Measurements from ENCODE around the gene CENPN.

The CENPN gene

DNA sequence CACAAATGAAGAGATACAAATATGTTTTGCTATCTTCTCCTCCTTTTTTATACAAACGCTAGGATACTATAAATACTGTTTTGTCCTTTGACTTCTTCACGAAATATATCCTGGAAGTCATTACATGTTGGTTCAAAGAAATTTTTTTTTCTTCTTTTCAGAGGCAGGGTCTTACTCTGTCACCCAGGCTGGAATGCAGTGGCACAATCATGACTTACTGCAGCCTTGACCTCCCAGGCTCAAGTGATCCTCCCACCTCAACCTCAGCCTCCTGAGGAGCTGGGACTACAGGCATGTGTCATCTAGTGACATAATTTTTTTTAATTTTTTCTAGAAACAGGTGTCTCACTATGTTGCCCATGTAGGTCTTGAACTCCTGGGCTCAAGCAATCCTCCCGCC is 16.4 kb upstream of the CENPN start:
- DNase-seq = no peak
- intact Hi-C loops (cut with DNase I) = no loop called here

DNA sequence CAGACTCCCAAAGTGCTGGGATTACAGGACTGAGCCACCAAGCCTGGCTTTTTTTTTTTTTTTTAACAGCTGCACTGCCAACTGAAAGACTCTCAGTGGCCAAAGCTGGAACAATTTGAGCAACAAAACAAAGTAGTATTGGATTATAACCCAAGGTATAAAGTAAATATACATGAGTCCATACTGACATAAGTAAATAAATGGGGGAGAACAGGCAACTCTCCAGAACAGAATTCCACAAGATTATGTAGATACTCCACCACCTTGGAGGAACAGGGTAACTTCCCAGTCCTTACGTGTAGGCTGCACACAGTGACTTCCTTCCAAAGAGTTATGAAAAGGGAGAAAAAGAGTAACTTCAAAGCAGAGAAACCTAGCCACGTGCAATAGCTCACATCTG is 16.0 kb upstream of the CENPN start:
- intact Hi-C loops (cut with DNase I) = no loop called here

DNA sequence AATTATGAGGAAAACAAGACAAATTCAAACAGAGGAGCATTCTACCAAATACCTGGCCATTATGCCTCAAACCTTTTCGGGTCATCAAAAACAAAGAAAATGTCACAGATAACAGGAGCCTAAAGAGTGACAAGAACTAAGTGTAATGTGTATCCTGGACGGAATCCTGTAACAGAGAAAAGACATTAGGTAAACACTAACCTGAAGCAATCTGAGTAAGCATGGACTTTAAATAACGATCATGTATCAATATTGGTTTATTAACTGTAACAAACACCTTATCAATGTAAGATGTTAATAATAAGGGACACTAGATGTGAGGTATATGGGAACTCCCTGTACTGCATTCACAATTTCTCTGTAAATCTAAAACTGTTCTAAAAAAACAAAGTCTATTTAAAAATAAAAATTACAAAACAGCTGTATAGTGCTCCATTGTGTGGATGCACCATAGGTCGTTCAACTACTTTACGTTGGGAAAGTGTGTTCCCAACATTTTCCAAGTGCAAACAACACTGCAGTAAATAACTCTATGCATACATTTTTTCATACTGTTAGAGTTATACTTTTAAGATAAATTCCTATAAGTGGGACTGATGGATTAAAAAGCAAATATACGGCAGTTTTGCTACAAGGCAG is 15.1 kb upstream of the CENPN start:
- intact Hi-C loops (cut with DNase I) = no loop called here
- no peak for DNase-seq

More for the DNA sequence above, 16.0 kb upstream of the CENPN start:
- DNase-seq = no peak

DNA sequence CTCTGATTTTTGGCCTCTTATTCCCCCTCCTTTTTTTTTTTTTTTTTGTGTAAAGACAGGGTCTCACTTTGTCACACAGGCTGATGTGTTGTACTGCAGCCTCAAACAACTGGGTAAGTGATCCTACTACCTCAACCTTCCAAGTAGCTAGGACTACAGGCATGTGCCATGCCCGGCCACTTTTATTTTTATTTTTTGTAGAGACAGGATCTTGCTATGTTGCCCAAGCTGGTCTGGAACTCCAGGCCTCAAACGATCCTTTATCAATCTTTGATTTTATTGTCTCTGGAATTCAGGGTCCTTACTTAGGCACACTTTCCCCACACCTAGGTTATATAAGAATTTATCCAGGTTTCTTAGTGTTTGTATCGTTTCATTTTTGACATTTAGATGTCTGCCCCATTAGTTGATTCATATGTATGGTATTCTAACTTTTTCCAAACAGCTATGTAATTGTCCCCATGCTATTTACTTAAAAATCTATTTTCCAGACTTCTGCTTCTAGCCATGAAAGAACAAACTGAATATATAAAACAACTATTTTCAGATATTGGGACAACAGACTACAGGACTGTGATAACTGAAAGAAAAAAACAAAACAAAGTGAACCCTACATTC is 14.2 kb upstream of the CENPN start:
- no peak for DNase-seq
- intact Hi-C loops (cut with DNase I) = no loop called here

DNA sequence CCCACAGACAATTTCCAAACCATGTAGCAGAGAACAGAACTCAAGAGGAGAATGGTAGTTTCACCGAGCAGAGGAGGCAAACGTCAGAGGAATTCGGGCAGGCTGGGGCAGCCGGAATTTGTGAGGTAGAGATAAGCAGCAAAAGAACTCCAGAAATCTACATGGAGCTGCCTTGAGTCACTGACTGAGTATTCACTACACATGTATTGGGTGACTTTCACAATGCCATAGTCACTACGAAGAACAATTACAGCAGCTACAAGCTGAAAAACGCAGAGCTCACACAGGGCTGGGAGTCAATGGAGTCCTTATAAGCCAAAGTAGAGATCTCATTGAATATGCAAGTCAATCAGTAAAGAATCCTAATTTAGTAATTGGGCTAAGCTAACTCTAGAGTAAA is 13.7 kb upstream of the CENPN start:
- DNase-seq = peak in 3 of 42 donors; percentile 27 to 52 (median 39)
- intact Hi-C loops (cut with DNase I) = no loop called here

DNA sequence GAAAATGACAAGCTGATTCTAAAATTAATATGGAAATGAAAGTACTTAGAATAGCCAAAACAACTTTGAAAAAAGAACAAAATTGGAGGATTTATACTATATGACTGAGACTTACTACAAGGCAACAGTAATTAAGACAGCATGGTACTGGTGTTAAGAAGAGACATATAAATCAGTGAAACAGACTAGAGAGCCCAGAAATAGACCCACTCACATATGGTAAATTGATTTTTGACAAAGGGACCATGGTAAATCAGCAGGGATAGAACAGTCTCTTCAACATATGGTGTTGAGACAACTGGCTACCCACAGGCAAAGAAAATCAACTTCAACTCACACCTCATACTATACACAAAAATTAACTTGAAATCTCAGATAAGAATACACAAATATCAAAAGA is 13.2 kb upstream of the CENPN start:
- no peak for DNase-seq
- intact Hi-C loops (cut with DNase I) = no loop called here

DNA sequence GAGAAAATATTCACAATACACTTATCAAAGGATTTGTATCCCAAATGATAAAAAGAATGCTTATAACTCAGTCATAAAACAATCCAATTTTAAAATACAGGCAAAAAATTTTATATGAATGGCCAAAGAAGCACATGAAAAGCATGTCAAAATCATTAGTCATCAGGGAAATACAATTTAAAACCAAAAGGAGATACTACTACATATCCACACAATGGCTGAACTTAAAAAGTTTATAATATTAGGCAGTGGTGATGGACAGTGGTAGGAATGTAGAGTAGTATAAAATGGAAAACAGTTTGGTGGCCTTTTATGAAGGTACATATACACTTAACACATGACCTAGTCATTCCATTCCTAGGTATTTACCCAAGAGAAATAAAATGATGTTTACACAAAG is 12.6 kb upstream of the CENPN start:
- intact Hi-C loops (cut with DNase I) = no loop called here
- DNase-seq = no peak

DNA sequence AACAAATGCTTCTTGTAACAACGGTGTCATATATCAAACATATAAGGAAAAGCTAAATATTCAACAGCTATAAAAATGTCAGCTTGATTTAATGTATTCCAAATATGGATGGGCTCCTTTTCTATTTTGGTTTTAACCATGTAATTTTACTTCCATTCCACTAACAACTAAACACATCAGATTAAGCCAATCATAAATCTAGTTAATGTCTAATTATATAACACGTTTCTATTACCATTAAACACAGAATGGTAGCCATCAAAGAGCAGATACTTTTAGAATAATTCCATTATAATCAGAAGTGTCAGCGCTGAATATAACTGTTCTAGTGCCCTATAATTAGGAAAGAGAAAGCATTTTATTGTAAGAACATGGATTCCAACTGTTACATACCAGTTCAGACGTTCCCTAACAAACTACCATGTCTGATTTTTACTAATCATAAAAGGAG is 10.3 kb upstream of the CENPN start:
- DNase-seq = no peak
- intact Hi-C loops (cut with DNase I) = no loop called here

DNA sequence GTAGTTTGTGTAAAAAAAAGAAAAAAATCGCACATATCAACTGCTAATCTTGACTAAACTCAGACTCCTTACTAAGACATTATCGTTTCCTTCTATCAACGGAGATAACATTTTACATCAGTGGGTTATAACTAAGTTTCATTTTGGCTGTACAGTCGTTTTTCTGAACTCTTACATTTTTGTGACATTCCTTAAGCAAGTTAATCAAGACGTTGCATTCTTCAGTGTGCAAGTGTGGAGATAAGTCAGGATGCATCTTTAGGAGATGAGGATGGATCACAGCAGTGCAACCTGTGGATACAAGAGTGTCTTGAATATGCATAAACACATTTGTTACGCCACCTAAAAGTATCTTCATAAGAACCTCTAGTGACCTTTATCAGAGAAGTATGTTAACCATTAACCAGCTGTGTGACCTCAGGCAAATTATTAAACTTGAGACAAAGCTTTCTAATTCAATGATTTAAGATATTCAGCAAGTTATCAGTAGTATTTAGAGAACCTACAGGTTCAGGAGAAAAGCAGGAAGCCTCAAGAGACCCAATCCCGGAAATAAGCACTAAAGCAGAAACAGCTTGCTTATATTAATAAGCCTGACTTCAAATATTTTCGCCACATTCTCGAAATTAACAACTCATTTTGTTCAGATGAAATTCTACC is 9.7 kb upstream of the CENPN start:
- intact Hi-C loops (cut with DNase I) = no loop called here
- DNase-seq = no peak

DNA sequence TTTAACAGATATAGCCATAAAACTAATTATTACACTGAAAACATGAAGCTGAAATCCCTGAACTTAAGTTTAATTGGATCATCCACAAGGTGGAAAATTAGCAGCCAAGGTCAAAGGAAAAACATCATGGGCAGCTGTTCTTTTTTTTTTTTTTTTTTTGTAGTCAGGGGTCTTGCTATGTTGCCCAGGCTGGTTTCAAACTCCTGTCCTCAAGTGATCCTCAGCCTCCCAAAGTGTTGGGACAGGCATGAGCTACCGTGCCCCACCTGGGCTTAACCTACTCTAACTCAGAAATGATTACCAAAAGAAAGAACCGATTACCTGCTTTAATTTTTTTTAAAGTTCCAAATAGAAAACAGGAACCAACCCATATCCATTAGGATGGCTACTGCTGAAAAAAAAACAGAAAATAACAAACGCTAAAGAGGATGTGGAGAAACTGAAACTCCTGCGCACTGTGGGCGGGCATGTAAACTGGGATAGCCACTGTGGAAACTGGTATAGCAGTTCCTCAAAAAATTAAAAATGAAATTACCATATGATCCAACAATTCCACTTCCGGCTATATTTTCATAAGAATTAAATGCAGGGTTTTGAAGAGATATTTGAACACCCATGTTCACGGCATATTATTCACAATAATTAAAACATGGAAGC is 8.9 kb upstream of the CENPN start:
- no peak for DNase-seq
- intact Hi-C loops (cut with DNase I) = no loop called here

DNA sequence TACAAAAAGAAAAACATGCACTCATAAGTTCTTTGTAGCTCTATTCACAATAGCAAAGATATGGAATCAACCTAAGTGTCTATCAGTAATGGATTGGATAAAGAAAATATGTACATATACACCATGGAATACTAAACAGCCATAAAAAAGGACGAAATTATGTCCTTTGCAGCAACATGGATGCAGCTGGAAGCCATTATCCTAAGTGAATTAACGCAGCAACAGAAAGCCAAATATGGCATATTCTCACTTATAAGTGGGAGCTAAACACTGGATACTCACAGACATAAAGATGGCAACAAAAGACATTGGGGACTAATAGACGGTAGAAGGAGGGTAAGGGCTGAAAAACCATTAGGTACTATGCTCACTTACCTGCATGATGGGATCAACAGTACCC is 6.1 kb upstream of the CENPN start:
- intact Hi-C loops (cut with DNase I) = loop anchor here (10.0 kb wide), 1 partner anchor 74 kb away; the partner anchor contains the start of gene C16orf46
- DNase-seq = no peak

DNA sequence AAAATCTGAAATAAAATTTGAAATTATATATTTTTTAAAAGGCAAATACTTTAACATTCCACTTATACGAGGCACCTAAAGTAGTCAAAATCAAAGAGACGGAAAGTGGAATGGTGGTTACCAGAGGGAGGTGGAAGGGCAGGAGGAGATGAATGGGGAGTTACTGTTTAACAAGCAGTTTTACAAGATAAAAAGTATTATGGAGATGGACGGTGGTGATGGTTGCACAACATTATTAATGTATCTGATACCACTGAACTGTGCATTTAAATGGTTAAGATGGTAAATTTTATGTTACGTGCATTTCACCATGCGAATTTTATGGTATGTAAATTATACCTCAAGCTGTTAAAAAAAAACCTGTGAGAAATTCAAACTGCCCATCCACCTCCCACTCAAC is 5.7 kb upstream of the CENPN start:
- no peak for DNase-seq
- intact Hi-C loops (cut with DNase I) = loop anchor here (10.0 kb wide), 1 partner anchor 73 kb away; the partner anchor contains the start of gene C16orf46

DNA sequence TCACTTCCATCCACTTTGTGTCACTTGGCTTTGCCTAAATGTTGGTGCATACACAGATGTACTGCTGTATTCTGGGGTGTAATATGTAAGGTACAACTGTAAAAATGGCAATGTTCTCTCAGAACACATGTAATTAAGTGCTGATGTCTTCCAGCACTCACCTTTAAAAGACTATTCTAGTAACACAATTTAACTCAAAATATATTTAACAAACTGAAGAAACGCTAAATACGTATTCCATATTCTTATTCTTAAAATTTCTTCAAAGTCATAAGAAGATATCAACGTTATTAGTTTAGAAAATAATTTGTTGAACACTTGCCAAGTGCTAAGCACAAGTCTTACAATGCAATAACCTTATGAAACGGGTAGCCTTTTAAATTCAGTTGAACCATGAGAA is 4.0 kb upstream of the CENPN start:
- intact Hi-C loops (cut with DNase I) = loop anchor here (10.0 kb wide), 1 partner anchor 72 kb away; the partner anchor contains the start of gene C16orf46
- no peak for DNase-seq

DNA sequence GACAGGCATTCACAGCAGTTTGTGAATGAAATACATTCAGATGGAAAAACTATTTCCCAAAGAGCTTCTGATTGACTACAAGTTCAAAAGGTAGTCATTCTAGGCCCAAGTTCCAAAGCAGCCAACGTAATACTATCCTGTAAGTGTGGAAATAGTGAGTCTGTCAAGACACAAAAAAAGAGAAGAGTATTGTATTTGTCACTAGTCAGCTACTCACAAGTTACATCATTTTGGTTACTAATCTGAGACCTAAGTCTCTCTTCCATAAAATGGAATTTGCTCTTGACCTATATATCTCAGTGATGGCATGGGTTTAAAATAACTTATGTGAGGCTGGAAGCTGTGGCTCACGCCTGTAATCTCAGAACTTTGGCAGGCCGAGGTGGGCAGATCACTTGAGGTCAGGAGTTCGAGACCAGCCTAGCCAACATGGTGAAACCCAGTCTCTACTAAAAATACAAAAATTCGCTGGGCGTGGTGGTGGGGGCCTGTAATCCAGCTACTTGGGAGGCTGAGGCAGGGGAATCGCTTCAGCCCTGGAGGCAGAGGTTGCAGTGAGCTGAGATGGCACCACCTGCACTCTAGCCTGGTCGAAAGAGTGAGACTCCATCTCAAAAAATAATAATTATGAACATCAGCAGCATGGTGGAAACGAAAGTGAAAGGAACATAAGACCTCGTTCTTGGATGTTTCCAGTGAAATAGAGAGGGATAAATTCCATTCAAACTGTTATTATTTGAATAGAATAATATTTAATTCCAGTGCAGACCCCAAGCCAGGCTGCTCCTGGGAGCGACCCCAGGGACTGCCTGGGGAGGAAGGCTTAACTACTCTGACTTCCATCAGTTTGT is 3.2 kb upstream of the CENPN start:
- intact Hi-C loops (cut with DNase I) = loop anchor here (10.0 kb wide), 1 partner anchor 71 kb away; the partner anchor contains the start of gene C16orf46
- no peak for DNase-seq

DNA sequence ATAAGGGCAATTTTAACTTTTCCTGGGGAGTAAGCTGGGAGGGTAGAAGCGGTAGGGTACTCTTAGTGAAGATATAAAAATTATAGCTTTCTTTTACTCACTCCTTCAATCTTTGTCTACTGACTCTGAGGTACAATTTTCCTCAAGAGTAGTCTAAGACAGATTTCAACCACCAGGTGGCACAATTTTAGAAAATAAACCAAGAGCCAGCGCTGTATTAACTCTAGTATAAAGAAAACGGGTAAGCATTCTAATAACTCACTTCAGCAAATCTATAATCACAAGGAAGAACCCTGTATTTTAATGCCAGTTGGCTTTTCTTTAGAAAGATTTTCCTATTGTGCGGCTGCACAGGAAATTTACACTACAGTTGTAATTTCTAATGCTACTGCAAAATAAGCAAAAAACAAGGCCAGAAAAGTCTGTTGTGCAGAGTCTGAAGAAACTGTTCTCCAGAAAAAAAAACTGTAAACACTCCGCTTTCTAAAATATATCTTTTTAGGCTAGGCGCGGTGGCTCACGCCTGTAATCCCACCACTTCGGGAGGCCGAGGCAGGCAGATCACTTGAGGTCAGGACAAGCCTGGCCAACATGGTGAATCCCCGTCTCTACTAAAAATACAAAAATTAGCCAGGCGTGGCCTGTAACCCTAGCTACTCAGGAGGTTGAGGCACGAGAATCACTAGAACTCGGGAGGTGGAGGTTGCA is 2.2 kb upstream of the CENPN start:
- intact Hi-C loops (cut with DNase I) = loop anchor here (10.0 kb wide), 1 partner anchor 70 kb away; the partner anchor contains the start of gene C16orf46
- peak in 13 of 42 donors; percentile 17 to 77 (median 49) for DNase-seq

DNA sequence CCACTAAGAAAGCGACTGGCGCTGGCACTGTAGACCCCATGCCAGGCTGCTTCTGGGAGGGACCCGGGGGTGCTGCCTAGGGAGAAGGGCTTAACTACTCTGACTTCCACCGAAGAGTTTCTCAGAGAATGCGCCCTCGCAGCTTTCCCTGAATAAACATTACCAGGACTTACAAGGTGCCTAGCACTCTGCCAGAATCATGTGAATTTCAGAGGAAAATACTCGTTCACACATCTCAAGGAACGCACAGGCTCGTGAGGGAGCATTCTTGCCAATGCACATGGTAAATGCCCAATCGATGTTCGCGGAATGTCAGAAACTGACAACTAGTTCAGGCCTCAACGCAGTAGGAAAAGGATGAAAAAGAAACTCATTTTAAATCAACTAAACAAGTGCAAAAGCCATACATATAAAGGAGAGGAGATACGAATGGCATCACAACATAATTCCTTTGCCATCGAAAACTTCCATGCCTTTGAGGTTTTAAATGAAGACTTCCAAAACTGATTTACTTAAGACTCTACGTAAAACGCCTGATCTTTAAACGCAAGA is 1.3 kb upstream of the CENPN start:
- intact Hi-C loops (cut with DNase I) = loop anchor here (10.0 kb wide), 1 partner anchor 69 kb away; the partner anchor contains the start of gene C16orf46
- DNase-seq = peak in 1 of 42 donors; percentile 12

DNA sequence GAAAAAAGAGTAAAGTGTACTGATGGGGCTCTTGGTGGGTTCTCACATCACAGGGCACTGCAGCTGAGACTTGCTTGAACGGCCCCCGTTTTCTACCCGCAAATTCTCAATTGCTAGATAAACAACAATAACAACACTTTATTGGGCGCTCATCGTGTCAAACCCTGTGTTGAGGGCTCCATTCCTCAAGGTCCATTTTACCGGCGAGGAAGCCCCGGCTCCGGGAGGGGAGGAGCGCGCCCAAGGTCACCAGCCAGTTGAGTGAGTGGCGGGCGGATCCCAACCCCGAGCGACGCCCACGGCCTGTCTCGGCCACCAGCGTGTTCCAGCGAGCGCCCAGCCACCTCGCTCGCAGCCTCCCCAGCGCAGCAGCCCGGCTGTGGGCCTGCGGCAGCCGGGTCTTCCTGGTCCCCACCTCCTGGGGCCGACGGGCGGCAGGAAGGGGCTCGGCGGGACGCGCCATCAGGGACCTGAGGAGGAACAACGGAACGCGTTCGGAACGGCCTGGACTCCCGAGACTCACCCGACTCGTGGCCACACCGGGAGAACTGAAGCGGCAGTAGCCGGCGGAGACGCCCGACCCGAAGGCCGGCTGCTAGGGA is 702 bp upstream of the CENPN start:
- intact Hi-C loops (cut with DNase I) = loop anchor here (10.0 kb wide), 1 partner anchor 68 kb away; the partner anchor contains the start of gene C16orf46

More for the DNA sequence above, 702 bp upstream of the CENPN start:
- DNase-seq = peak in 40 of 42 donors; percentile 31 to 79 (median 56)

All from head of caudate nucleus (tissue), 42 donors.